Liver (tissue), 9 donors: ENCODE data around the gene ST3GAL5. TPM values are rescaled to one million over a fixed set of nuclear protein-coding genes. Genes with fewer than 3 reads are reported as not detected.

Source experiments
- DNase-seq: peaks from one replicate; pipeline ENCODE4 v3.0.0-alpha.2; 2017; ENCODE audit warnings: low spot score
- H3K27ac ChIP-seq, 2 donors: one replicate each; pipeline ENCODE4 v1.7.0; 2013; ENCODE audit warnings: inconsistent platforms in 2 of 2, low read length in 2 of 2, control low read depth in 1 of 2, low read depth in 1 of 2, mild to moderate bottlenecking in 1 of 2
- H3K27me3 ChIP-seq, 4 donors: one replicate each; pipeline versions ENCODE4 v1.6.1 to v1.7.0; 2013; ENCODE audit warnings: low read length in 3 of 4, inconsistent platforms in 1 of 4, mild to moderate bottlenecking in 1 of 4, moderate library complexity in 1 of 4; ENCODE audit not compliant: control insufficient read depth in 4 of 4, insufficient read depth in 4 of 4
- H3K36me3 ChIP-seq, 4 donors: one replicate each; pipeline versions ENCODE4 v1.6.1 to v1.7.0; 2013; ENCODE audit warnings: low read length in 3 of 4, mild to moderate bottlenecking in 3 of 4, low read depth in 1 of 4, moderate library complexity in 1 of 4; ENCODE audit not compliant: control insufficient read depth in 4 of 4, insufficient read depth in 3 of 4
- H3K4me1 ChIP-seq, 4 donors: one replicate each; pipeline versions ENCODE4 v1.6.1 to v1.7.0; 2013; ENCODE audit warnings: low read length in 3 of 4, mild to moderate bottlenecking in 3 of 4, moderate library complexity in 1 of 4; ENCODE audit not compliant: control insufficient read depth in 4 of 4, insufficient read depth in 4 of 4
- H3K4me3 ChIP-seq, 3 donors: one replicate each; pipeline versions ENCODE4 v1.6.1 to v1.7.0; 2013; ENCODE audit warnings: low read length in 3 of 3, control low read depth in 1 of 3, low read depth in 1 of 3, mild to moderate bottlenecking in 1 of 3
- H3K9ac ChIP-seq, 2 donors: one replicate each; pipeline ENCODE4 v1.7.0; 2013; ENCODE audit warnings: low read length in 2 of 2, mild to moderate bottlenecking in 2 of 2, moderate library complexity in 2 of 2, control low read depth in 1 of 2, low read depth in 1 of 2
- H3K9me3 ChIP-seq, 4 donors: one replicate each; pipeline versions ENCODE4 v1.6.1 to v1.7.0; 2013; ENCODE audit warnings: low read length in 3 of 4; ENCODE audit not compliant: control insufficient read depth in 4 of 4
- ATF3 ChIP-seq: IDR thresholded peaks from 2 replicates; pipeline ENCODE4 v1.6.1; 2016; ENCODE audit warnings: antibody characterized with exemption
- CTCF ChIP-seq: fragments of 150-350 bp; IDR thresholded peaks from 2 replicates; pipeline ENCODE4 v1.5.1; 2017; ENCODE audit warnings: improper control_type of control experiment, low read depth, low read length; ENCODE audit not compliant: missing input control
- EGR1 ChIP-seq, 2 donors: IDR thresholded peaks; 2 replicates each; pipeline ENCODE4 v1.6.1; 2016 to 2018; ENCODE audit warnings: antibody characterized with exemption in 2 of 2, low read depth in 2 of 2
- FOXA1 ChIP-seq: IDR thresholded peaks from 2 replicates; pipeline ENCODE4 v1.6.1; 2016; ENCODE audit warnings: antibody characterized with exemption
- FOXA2 ChIP-seq: IDR thresholded peaks from 2 replicates; pipeline ENCODE4 v1.6.1; 2016; ENCODE audit warnings: antibody characterized with exemption
- GABPA ChIP-seq, 2 donors: IDR thresholded peaks in 1 of 2; conservative IDR thresholded peaks in 1 of 2; 2 replicates each; pipeline ENCODE4 v1.6.1; 2016; ENCODE audit warnings: antibody characterized with exemption in 2 of 2, mild to moderate bottlenecking in 1 of 2, moderate library complexity in 1 of 2
- HNF4A ChIP-seq, 2 donors: conservative IDR thresholded peaks; 2 replicates each; pipeline ENCODE4 v1.6.1; 2016; ENCODE audit warnings: antibody characterized with exemption in 2 of 2, mild to moderate bottlenecking in 2 of 2
- HNF4G ChIP-seq: IDR thresholded peaks from 2 replicates; pipeline ENCODE4 v1.6.1; 2016; ENCODE audit warnings: antibody characterized with exemption
- JUND ChIP-seq, 2 donors: IDR thresholded peaks; 2 replicates each; pipeline ENCODE4 v1.6.1; 2016; ENCODE audit warnings: antibody characterized with exemption in 2 of 2
- MAX ChIP-seq: IDR thresholded peaks from 2 replicates; pipeline ENCODE4 v1.6.1; 2016; ENCODE audit warnings: antibody characterized with exemption
- NR2F2 ChIP-seq: IDR thresholded peaks from 2 replicates; pipeline ENCODE4 v1.6.1; 2016; ENCODE audit warnings: antibody characterized with exemption
- RAD21 ChIP-seq, 2 donors: IDR thresholded peaks; 2 replicates each; pipeline ENCODE4 v1.6.1; 2016; ENCODE audit warnings: antibody characterized with exemption in 2 of 2, mild to moderate bottlenecking in 2 of 2
- REST ChIP-seq: IDR thresholded peaks from 2 replicates; pipeline ENCODE4 v1.6.1; 2016; ENCODE audit warnings: antibody characterized with exemption, mild to moderate bottlenecking
- RXRA ChIP-seq, 2 donors: IDR thresholded peaks; 2 replicates each; pipeline ENCODE4 v1.6.1; 2017 to 2018; ENCODE audit warnings: antibody characterized with exemption in 2 of 2, mild to moderate bottlenecking in 1 of 2
- TAF1 ChIP-seq: conservative IDR thresholded peaks from 2 replicates; pipeline ENCODE4 v1.6.1; 2016; ENCODE audit warnings: antibody characterized with exemption, mild to moderate bottlenecking
- YY1 ChIP-seq: IDR thresholded peaks from 2 replicates; pipeline ENCODE4 v1.6.1; 2016; ENCODE audit warnings: antibody characterized with exemption, mild to moderate bottlenecking
- ZBTB33 ChIP-seq: IDR thresholded peaks from 2 replicates; pipeline ENCODE4 v1.6.1; 2016; ENCODE audit warnings: antibody characterized with exemption
- WGBS: extraction: QIAGEN DNeasy Blood & Tissue Kit; methylation state at CpG from one replicate; pipeline ENCODE4 v1.1.7; 2013; 5-methylcytosine and 5-hydroxymethylcytosine counted together
- polyA plus RNA-seq, 2 donors: library from polyadenylated mRNA; stranded (reverse) in 1 of 2; unstranded in 1 of 2; fragments of 200-250 nt in 1 of 2; fragments of >200 nt in 1 of 2; fragmentation: Nextera tagmentation in 1 of 2; extraction: Ambion mirVana in 1 of 2; gene quantifications; one replicate each; pipeline versions ENCODE4 v1.2.1 to v1.2.3, GENCODE V29; 2013 to 2015
- total RNA-seq, 2 donors: library from RNA; depleted of rRNA; stranded (reverse); fragments of >200 nt; gene quantifications; one replicate each; pipeline ENCODE4 v1.2.3, GENCODE V29; 2014
- donor health status: healthy.
- donor health status: healthy.
- donor health status: healthy.
- donor health status: healthy.
- donor health status: healthy.

ST3GAL5 gene
- total and polyA plus RNA-seq, 4 donors: 4.5 to 17.0 (median 9.0) TPM

- WGBS: 95% methylated on average over 3 of the region's 3 CpGs
- Histone ChIP-seq H3K27ac (peak overlapping the region in 1 of 2 donors; percentile 85), H3K36me3 (no peaks in the 10 kb centered on the region), H3K4me3 (no peak overlapping the region), H3K27me3 (no peaks in the 10 kb centered on the region), H3K9ac (no peak overlapping the region), H3K4me1 (peaks cover 17 to 45% (median 26%) of the 10 kb centered on the region in 4 donors), H3K9me3 (no peaks in the 10 kb centered on the region)
- no peak for TF ChIP-seq CTCF
- no peak for TF ChIP-seq TAF1
- TF ChIP-seq RAD21 (IDR thresholded peaks at IDR 0.05): no peak
- TF ChIP-seq HNF4A (conservative IDR thresholded peaks at IDR 0.05): no peak
- TF ChIP-seq MAX: no peak
- TF ChIP-seq NR2F2: no peak
- TF ChIP-seq ZBTB33: no peak
- no peak for TF ChIP-seq GABPA (IDR thresholded peaks at IDR 0.05 in 1 of 2, conservative IDR thresholded peaks at IDR 0.05 in 1 of 2)
- TF ChIP-seq FOXA1: no peak
- TF ChIP-seq ATF3: no peak
- no peak for TF ChIP-seq JUND (IDR thresholded peaks at IDR 0.05)
- no peak for TF ChIP-seq EGR1 (IDR thresholded peaks at IDR 0.05; ENCODE audit: low read depth in 2 of 2)
- TF ChIP-seq REST: no peak
- TF ChIP-seq YY1: no peak
- TF ChIP-seq HNF4G: no peak
- TF ChIP-seq FOXA2: no peak
- TF ChIP-seq RXRA (IDR thresholded peaks at IDR 0.05): no peak
- no peak for DNase-seq
These were observed 81.0 kb downstream of the ST3GAL5 start for GRCh38 chr2:85807756-85808155.
